HG02840 (cell line): ENCODE data around the gene KIF23.

Experiments
- ATAC-seq: cut with Tn5 transposase; IDR thresholded peaks from one replicate; pipeline ENCODE4 v1.9.1; 2021; ENCODE audit warnings: mild to moderate bottlenecking, moderate library complexity, moderate number of reproducible peaks; ENCODE audit not compliant: unreplicated experiment, low FRiP score

Gene KIF23

DNA sequence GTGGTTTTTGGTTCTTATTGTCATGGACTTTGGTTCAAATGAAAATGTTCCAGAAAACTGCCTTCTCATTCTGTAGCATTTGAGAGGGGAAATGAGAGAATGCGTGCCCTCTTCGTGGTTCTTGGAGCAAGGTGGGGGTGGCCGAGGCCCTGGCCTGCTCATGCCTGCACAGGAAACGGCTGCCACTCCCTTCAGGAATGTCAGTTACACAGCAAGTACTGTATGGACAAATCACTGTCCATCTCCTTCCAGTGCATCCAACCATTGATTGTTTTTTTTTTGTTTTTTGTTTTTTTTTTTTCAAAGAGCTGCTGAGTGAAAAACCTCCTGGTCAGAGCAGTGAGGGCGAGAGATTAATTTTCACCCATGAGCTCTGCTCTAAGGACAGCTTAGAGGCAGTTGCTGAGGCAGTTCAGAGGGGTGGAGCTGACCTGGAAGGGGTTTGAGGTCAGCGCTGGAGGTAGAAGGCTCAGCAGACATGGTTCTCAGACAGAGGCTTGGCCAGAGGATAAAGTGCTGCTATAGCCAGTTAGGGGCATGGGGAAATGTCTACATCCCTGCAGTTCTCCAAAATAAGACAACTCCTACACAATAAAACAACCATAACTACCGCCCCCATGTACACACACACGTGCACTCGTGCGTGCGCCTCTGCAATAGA is 20.2 kb upstream of the KIF23 start:
- no peak for ATAC-seq

DNA sequence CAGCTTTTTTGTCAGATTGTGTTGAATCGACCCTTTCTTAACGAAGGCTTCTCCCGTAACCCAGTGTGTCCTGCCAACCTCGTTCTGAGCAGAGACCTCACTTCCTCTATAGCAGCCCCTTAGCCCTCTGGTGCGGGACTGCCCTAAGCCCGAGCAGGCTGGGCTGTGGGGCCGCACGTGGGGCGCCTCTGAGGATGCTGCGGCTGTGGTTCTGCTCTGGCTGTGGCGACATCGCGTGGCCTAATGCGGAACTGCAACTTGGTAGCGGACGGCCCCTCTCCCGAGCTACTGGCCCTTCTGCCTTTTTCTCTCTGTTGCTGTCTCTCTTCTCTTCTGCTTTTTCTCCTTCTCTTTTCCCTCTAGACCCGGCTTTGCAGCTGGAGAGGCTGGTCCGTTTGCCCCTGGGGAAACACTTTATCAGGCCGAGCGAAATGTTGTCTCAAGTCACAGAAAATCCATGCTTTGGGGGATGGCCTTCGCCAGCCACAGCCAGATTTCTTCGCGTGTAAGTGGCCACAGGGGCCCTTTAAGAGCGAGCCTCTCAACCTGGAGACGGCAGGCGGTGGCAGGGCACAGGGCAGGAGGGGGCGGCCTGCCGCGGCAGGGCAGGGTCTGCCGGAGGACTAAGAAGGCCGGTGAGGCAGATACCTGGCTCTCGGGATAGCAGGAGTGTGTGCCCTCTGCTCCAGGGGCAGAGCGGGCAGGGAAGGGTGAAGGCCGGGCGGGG is 19.4 kb upstream of the KIF23 start:
- ATAC-seq, result no peak

DNA sequence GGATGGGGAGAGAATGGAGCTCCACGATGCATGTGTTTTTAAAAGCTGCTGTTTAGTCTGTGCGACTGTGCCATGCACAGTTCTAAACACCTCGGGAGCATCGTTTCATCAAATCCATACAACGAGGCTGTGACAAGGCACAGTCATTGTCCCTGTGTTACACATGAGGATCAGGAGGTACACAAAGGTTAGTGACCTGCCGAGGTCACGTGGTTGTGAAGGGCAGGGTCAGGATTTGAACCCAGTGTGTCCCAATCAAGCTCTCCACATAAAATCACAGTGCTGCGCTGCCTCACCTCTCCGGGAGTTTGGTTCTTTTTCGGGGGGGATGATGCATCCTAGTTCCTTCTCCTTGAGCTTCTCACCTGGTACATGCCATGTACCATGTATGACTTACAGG is 18.7 kb upstream of the KIF23 start:
- ATAC-seq, result no peak

- ATAC-seq, result no peak
These were observed 18.2 kb upstream of the KIF23 start for GRCh38 chr15:69395991-69396390.

- no peak for ATAC-seq
These were observed 15.7 kb upstream of the KIF23 start for GRCh38 chr15:69398491-69398891.

DNA sequence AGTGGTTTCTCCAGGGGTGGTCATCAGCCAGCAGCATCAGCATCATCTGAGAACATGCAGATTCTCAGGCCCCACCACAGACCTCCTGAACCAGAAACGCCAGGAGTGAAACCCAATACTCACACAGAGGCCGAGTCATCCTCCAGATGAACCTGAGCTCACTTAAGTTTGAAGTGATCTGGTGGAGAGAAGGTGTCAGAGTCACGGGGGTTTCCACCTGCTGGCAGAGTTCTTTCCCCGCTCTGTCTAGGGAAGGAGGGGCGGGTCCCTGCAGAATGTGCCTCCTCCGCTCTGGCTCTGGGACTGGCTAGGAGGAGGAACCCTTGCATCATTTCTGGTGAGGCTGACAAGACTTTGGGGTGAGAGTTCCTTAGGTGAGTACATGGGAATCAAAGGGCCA is 13.3 kb upstream of the KIF23 start:
- ATAC-seq, result no peak

GRCh38 chr15:69402816-69403215 is 11.3 kb upstream of the KIF23 start:
- ATAC-seq, result no peak

DNA sequence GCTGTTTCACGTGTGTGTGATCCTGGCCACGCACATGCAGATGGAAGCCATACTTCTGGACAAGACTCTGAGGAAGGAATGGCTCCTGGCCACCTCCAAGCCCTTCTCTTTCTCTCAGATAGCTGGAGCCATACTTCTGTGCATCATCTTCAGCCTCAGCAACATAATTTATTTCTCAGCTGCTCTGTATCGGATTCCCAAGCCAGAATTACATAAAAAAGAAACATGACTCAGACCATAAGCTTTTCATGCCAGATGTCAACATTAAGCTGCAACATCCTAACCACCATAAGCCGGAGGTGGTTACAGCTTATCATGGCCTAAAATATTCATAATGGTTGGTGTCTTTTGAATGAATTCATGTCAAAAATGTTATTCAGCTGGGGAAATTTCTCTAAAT is 10.6 kb upstream of the KIF23 start:
- no peak for ATAC-seq

DNA sequence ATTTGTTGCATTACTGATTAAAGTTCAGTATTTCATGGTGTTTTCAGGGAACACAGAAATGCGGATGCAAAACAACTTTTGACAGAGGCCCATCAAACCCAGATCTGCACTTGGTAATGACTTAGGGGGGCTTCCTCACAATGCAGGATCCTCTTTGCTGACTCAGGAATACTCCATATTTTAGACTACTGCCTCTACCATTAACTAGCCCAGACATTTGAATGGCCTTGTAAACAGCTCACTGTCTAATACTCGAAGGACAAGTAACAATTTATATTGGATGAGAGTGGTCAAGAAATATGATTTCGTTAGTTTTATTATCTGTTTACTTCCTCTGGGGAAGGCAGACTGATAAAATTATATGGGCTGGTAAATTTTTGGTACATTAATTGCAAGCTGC is 9.0 kb upstream of the KIF23 start:
- no peak for ATAC-seq

- ATAC-seq, result no peak
These were observed 6.3 kb upstream of the KIF23 start for GRCh38 chr15:69407719-69408400.

DNA sequence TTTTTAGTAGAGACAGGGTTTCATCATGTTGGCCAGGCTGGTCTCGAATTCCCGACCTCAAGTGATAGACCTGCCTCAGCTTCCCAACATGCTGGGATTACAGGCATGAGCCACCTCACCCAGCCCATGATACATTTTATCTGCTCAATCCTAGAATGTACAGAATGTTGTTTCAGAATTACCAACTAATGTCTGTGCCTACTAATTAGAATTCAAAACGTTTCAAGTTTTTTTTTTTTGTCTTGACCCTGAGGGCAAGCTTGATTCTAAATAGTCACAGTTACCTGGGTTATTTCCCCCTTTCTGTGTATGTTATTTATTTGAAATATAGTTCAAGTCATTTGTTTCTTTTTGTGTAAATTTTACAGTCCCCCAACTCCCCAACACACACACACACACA is 5.3 kb upstream of the KIF23 start:
- no peak for ATAC-seq

- ATAC-seq, result no peak
These were observed 3.8 kb upstream of the KIF23 start for GRCh38 chr15:69410248-69410874.

- ATAC-seq, result no peak
These were observed 1.9 kb upstream of the KIF23 start for GRCh38 chr15:69412274-69412673.

GRCh38 chr15:69412701-69413100 is 1.4 kb upstream of the KIF23 start:
- ATAC-seq, result no peak

- peak; percentile 34 for ATAC-seq
These were observed 585 bp downstream of the KIF23 start for GRCh38 chr15:69414701-69415167.

- no peak for ATAC-seq
These were observed 1.2 kb downstream of the KIF23 start for GRCh38 chr15:69415381-69415780.

- ATAC-seq, result no peak
These were observed 3.4 kb downstream of the KIF23 start for GRCh38 chr15:69417581-69417980.

DNA sequence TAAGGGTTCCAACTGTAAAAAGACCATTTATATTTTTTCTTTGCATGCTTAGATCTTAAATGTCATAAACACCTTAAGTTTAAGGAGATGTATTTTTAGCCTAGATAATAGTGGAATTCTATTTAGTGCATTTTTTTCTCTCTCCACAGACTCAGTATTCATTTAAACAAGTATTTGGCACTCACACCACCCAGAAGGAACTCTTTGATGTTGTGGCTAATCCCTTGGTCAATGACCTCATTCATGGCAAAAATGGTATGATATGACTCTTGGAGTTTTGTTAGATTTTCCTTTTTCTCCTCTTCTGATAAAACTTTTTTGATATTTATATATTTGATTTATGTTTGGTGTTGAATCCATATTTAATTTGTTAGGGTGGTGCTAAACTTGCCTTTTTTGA is 7.3 kb downstream of the KIF23 start:
- ATAC-seq, result no peak

DNA sequence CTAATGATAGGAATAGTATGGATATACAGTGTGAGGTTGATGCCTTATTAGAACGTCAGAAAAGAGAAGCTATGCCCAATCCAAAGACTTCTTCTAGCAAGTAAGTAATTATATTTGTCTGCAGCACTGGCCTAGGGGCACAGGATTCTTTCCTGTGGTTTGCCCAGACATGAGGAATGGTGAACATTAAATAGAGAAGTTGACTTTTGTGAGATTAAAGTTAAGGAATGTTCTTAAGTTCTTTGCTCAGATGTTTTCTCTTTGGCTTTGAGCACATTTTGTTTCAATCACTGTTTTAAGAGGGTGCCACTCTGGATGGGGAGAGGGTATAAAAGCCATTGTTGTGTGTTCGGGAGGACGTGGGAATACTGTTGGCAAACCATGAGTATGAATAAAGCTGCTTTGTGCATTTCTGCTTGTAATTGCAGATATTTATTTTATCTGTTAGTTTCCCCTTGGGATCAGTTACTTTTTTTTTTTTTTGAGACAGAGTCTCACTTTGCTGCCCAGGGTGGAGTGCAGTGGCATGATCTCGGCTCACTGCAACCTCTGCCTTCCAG is 8.3 kb downstream of the KIF23 start:
- ATAC-seq, result no peak

DNA sequence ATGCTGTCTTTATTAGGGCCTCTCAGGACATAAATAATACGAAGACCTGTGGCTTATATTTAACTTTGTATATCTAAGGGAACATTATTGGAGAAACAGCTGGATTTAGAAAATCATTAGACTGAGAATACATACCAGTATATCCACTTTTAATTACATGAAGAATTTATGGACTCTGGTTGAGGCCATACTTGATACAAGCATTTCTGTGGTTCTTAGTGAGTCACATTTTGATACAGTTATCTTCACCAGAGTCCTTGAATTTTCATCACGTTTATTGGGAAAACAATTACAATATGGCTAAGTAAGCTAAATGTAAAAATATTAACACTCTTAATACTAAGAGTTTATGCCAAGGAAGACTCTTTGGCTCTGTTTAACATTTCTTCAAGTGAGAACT is 9.9 kb downstream of the KIF23 start:
- ATAC-seq, result no peak
